H1 (cell line): ENCODE data around the gene PFKFB1. TPM values are rescaled to one million over a fixed set of nuclear protein-coding genes. Genes with fewer than 3 reads are reported as not detected.

Source experiments
- BACH1 ChIP-seq: IDR thresholded peaks from 2 replicates; pipeline ENCODE4 v1.6.1; 2012; ENCODE audit warnings: low read length, improper control_type of control experiment
- CHD1 ChIP-seq: IDR thresholded peaks from 2 replicates; pipeline ENCODE4 v1.6.1; 2012; ENCODE audit warnings: low read depth, low read length, improper control_type of control experiment
- CHD7 ChIP-seq: fragments of 300-600 bp; sonication (generic); IDR thresholded peaks from 2 replicates; pipeline ENCODE4 v1.7.1; 2012; ENCODE audit warnings: low read length, moderate library complexity, mild to moderate bottlenecking, inconsistent platforms; ENCODE audit not compliant: insufficient replicate concordance
- CTBP2 ChIP-seq: IDR thresholded peaks from 2 replicates; pipeline ENCODE4 v1.7.0; 2011; ENCODE audit warnings: borderline replicate concordance, mild to moderate bottlenecking, moderate library complexity, mixed read lengths, low read length; ENCODE audit not compliant: insufficient read depth, insufficient read length
- KDM1A ChIP-seq: fragments of 200-600, 300-600 bp; sonication (generic); IDR thresholded peaks from 2 replicates; pipeline ENCODE4 v1.7.1; 2016; ENCODE audit warnings: mild to moderate bottlenecking, low read length, borderline replicate concordance
- KDM4A ChIP-seq: IDR thresholded peaks from one replicate; pipeline ENCODE4 v1.7.1; 2012; ENCODE audit warnings: low read depth, mild to moderate bottlenecking, moderate library complexity, low read length, inconsistent platforms; ENCODE audit not compliant: severe bottlenecking
- SIN3A ChIP-seq, 2 experiments: IDR thresholded peaks in 1 of 2; conservative IDR thresholded peaks in 1 of 2; 2 replicates each; pipeline ENCODE4 v1.6.1; 2011 to 2012; ENCODE audit warnings: low read length in 2 of 2, improper control_type of control experiment in 1 of 2, low read depth in 1 of 2, mild to moderate bottlenecking in 1 of 2
- SRF ChIP-seq: IDR thresholded peaks from 2 replicates; pipeline ENCODE4 v1.6.1; 2011; ENCODE audit warnings: mild to moderate bottlenecking, low read depth, low read length, moderate library complexity
- polyA plus RNA-seq, 7 experiments: library from polyadenylated mRNA; depleted of rRNA in 3 of 7; stranded (reverse) in 5 of 7; unstranded in 2 of 7; fragments of >200 nt in 5 of 7; fragments of 200-250 nt in 2 of 7; gene quantifications; 1 replicate in 5 of 7; 2 replicates in 1 of 7; 4 replicates in 1 of 7; pipeline versions ENCODE4 v1.2.1 to v1.2.3, GENCODE V29; 2011 to 2013; ENCODE audit warnings: missing spikeins in 2 of 7, mixed read lengths in 2 of 7
- total RNA-seq: library from RNA; stranded (reverse); fragmentation: NEBNext Ultra II Directional; extraction: Animal tissue kit (Norgen Biotek cat#: 25700); gene quantifications from 2 replicates; pipeline ENCODE4 v1.2.1, GENCODE V29; 2021

PFKFB1 gene
- total and polyA plus RNA-seq, 2 of the 8 experiments (the other 6 are each of a cell fraction or from before 2014, with no cell fraction given), result 0.26 to 0.30 TPM

- TF ChIP-seq CTBP2, result no peak
- no peak for TF ChIP-seq CHD1
- no peak for TF ChIP-seq SIN3A (conservative IDR thresholded peaks at IDR 0.05 in 1 of 2, IDR thresholded peaks at IDR 0.05 in 1 of 2; ENCODE audit: low read depth in 1 of 2, low read length in 2 of 2)
- no peak for TF ChIP-seq SRF
- TF ChIP-seq BACH1, result no peak
- no peak for TF ChIP-seq CHD7
- TF ChIP-seq KDM4A, result no peak
- no peak for TF ChIP-seq KDM1A
Measured at GRCh38 chrX:54937416-54937815, 56.6 kb downstream of the PFKFB1 start (continued).
